H1 (cell line): ENCODE data around the gene ACOT6. TPM values are rescaled to one million over a fixed set of nuclear protein-coding genes. Genes with fewer than 3 reads are reported as not detected.
"Not testable (repeated sequence)": the region's sequence is repeated elsewhere in the genome, so short reads cannot be mapped to it uniquely, and the experiment has no call there.

Experiments used
- CTCF ChIA-PET: fragments of 300-600 bp; sonication (Branson Sonifier 250); formaldehyde crosslinking; loops from one replicate; lab custom pipeline; 2021; ENCODE audit not compliant: partially characterized antibody; lab: Charles Lee
- POLR2A ChIA-PET: fragments of 300-600 bp; sonication (Branson Sonifier 250); formaldehyde crosslinking; loops from one replicate; lab custom pipeline; 2021; ENCODE audit warnings: inconsistent platforms; ENCODE audit not compliant: partially characterized antibody; lab: Charles Lee
- DNase-seq, 2 experiments: peaks; one replicate each; pipeline versions ENCODE4 v3.0.0 to v3.0.0-alpha.2; 2010 to 2022; ENCODE audit warnings: low spot score in 2 of 2, low read depth in 1 of 2, mixed read lengths in 1 of 2
- FAIRE-seq: peaks from 2 replicates; lab custom pipeline; 2011; peaks lifted over from hg19 to GRCh38; lab: Jason Lieb, UNC
- H2AFZ ChIP-seq: 2 replicates; pipeline ENCODE4 v1.8.1; 2012; ENCODE audit warnings: low read length, inconsistent platforms
- H2AK5ac ChIP-seq: 2 replicates; pipeline ENCODE4 v1.6.1; 2013; ENCODE audit warnings: low read depth, low read length
- H2BK120ac ChIP-seq: replicated peaks from 2 replicates; pipeline ENCODE3; 2013; ENCODE audit warnings: low read depth, low read length, inconsistent platforms
- H2BK12ac ChIP-seq: 2 replicates; pipeline ENCODE4 v1.6.1; 2013; ENCODE audit warnings: low read depth, low read length
- H2BK15ac ChIP-seq: 2 replicates; pipeline ENCODE4 v1.6.1; 2013; ENCODE audit warnings: low read length
- H2BK20ac ChIP-seq: 2 replicates; pipeline ENCODE4 v1.6.1; 2013; ENCODE audit warnings: low read length
- H2BK5ac ChIP-seq: 2 replicates; pipeline ENCODE4 v1.6.1; 2013; ENCODE audit warnings: low read depth, low read length
- H3K14ac ChIP-seq: 2 replicates; pipeline ENCODE4 v1.6.1; 2013; ENCODE audit warnings: inconsistent platforms; ENCODE audit not compliant: insufficient read length
- H3K18ac ChIP-seq: 2 replicates; pipeline ENCODE4 v1.6.1; 2013; ENCODE audit warnings: low read length; ENCODE audit errors: extremely low read depth
- H3K23ac ChIP-seq: 2 replicates; pipeline ENCODE4 v1.6.1; 2013; ENCODE audit warnings: inconsistent platforms; ENCODE audit not compliant: insufficient read length
- H3K23me2 ChIP-seq: 2 replicates; pipeline ENCODE4 v1.6.1; 2013; ENCODE audit warnings: low read depth, low read length
- H3K27ac ChIP-seq: 2 replicates; pipeline ENCODE4 v1.6.1; 2011; ENCODE audit warnings: low read depth, low read length, inconsistent platforms
- H3K27me3 ChIP-seq, 4 experiments: replicated peaks in 1 of 4; 1 replicate in 1 of 4; 2 replicates in 3 of 4; pipeline versions ENCODE4 v1.6.1 to v1.8.1; 2011 to 2013; ENCODE audit warnings: low read length in 3 of 4, mild to moderate bottlenecking in 3 of 4, inconsistent platforms in 2 of 4, mixed read lengths in 2 of 4, moderate library complexity in 1 of 4; ENCODE audit not compliant: control insufficient read depth in 3 of 4, insufficient read depth in 3 of 4; ENCODE audit errors: extremely low read depth in 1 of 4
- H3K36me3 ChIP-seq, 4 experiments: 2 replicates each; pipeline versions ENCODE4 v1.6.1 to v1.8.1; 2011 to 2013; ENCODE audit warnings: mild to moderate bottlenecking in 4 of 4, low read length in 3 of 4, moderate library complexity in 2 of 4, control low read depth in 1 of 4, inconsistent platforms in 1 of 4; ENCODE audit not compliant: insufficient read depth in 4 of 4, control insufficient read depth in 2 of 4
- H3K4ac ChIP-seq: replicated peaks from 2 replicates; pipeline ENCODE3; 2013; ENCODE audit warnings: low read length, low read depth, mixed read lengths, inconsistent platforms; ENCODE audit not compliant: insufficient read length
- H3K4me1 ChIP-seq, 4 experiments: replicated peaks in 1 of 4; 1 replicate in 1 of 4; 2 replicates in 3 of 4; pipeline versions ENCODE4 v1.6.1 to v1.8.1; 2011 to 2013; ENCODE audit warnings: low read length in 3 of 4, inconsistent platforms in 2 of 4, mixed read lengths in 1 of 4; ENCODE audit not compliant: insufficient read depth in 4 of 4, control insufficient read depth in 3 of 4
- H3K4me2 ChIP-seq, 2 experiments: 2 replicates each; pipeline versions ENCODE4 v1.6.1 to v1.8.1; 2011 to 2013; ENCODE audit warnings: low read depth in 2 of 2, low read length in 2 of 2, control low read depth in 1 of 2, inconsistent platforms in 1 of 2, mild to moderate bottlenecking in 1 of 2; ENCODE audit not compliant: insufficient read depth in 1 of 2
- H3K4me3 ChIP-seq, 4 experiments: fragments of 200-600, 300-600 bp in 1 of 4; sonication (generic), shearing (Covaris generic), sonication (Bioruptor Twin) in 1 of 4; 2 replicates each; pipeline versions ENCODE4 v1.5.1 to v1.8.1; 2011 to 2016; ENCODE audit warnings: low read length in 4 of 4, low read depth in 3 of 4, control low read depth in 2 of 4, inconsistent platforms in 2 of 4, mild to moderate bottlenecking in 2 of 4, mixed read lengths in 1 of 4, moderate library complexity in 1 of 4; ENCODE audit not compliant: insufficient read depth in 2 of 4; ENCODE audit errors: extremely low read depth in 1 of 4
- H3K56ac ChIP-seq: replicated peaks from 2 replicates; pipeline ENCODE3; 2013; ENCODE audit warnings: low read depth, mild to moderate bottlenecking, mixed read lengths, low read length, inconsistent platforms; ENCODE audit not compliant: insufficient read length
- H3K79me1 ChIP-seq: 2 replicates; pipeline ENCODE4 v1.6.1; 2013; ENCODE audit warnings: low read depth, low read length, control low read depth
- H3K79me2 ChIP-seq, 2 experiments: 2 replicates each; pipeline versions ENCODE4 v1.6.1 to v1.8.1; 2012 to 2013; ENCODE audit warnings: low read length in 2 of 2, mild to moderate bottlenecking in 2 of 2, inconsistent platforms in 1 of 2; ENCODE audit not compliant: insufficient read depth in 2 of 2, control insufficient read depth in 1 of 2
- H3K9ac ChIP-seq, 4 experiments: replicated peaks in 1 of 4; 1 replicate in 1 of 4; 2 replicates in 3 of 4; pipeline versions ENCODE4 v1.6.1 to v1.8.1; 2011 to 2013; ENCODE audit warnings: low read depth in 3 of 4, low read length in 3 of 4, control low read depth in 2 of 4, mild to moderate bottlenecking in 2 of 4, moderate library complexity in 2 of 4, inconsistent platforms in 1 of 4; ENCODE audit errors: extremely low read depth in 1 of 4
- H3K9me3 ChIP-seq, 2 experiments: 2 replicates each; pipeline versions ENCODE4 v1.6.1 to v1.8.1; 2012 to 2013; ENCODE audit warnings: mild to moderate bottlenecking in 2 of 2, moderate library complexity in 2 of 2, control low read depth in 1 of 2, inconsistent platforms in 1 of 2, low read depth in 1 of 2, low read length in 1 of 2, mixed read lengths in 1 of 2; ENCODE audit not compliant: insufficient read depth in 2 of 2
- H4K20me1 ChIP-seq, 2 experiments: replicated peaks in 1 of 2; 2 replicates each; pipeline versions ENCODE3 to v1.8.1; 2011 to 2013; ENCODE audit warnings: inconsistent platforms in 2 of 2, low read length in 2 of 2, mild to moderate bottlenecking in 1 of 2; ENCODE audit not compliant: insufficient read depth in 2 of 2, control insufficient read depth in 1 of 2
- H4K5ac ChIP-seq: 2 replicates; pipeline ENCODE4 v1.6.1; 2013; ENCODE audit warnings: low read length, low read depth, mixed read lengths, inconsistent platforms; ENCODE audit not compliant: insufficient read length
- H4K8ac ChIP-seq: 2 replicates; pipeline ENCODE4 v1.8.0; 2013; ENCODE audit warnings: mild to moderate bottlenecking, moderate library complexity, low read length, inconsistent platforms; ENCODE audit not compliant: insufficient read depth; ENCODE audit errors: extremely low read depth
- H4K91ac ChIP-seq: replicated peaks from 2 replicates; pipeline ENCODE3; 2013; ENCODE audit warnings: low read length, mixed read lengths, inconsistent platforms; ENCODE audit not compliant: insufficient read length
- WGBS, 2 experiments: shearing (Covaris generic) in 1 of 2; methylation state at CpG; one replicate each; pipeline versions ENCODE4 v1.1.6 to v1.1.7; 2013 to 2015; ENCODE audit warnings: low lambda C conversion rate in 2 of 2, mixed read lengths in 2 of 2, inconsistent platforms in 1 of 2, low coverage in 1 of 2, missing lambda C conversion rate in 1 of 2; ENCODE audit not compliant: insufficient replicate concordance in 2 of 2, insufficient coverage in 1 of 2, insufficient read length in 1 of 2; ENCODE audit errors: extremely low coverage in 1 of 2, missing lambda C conversion rate in 1 of 2; 5-methylcytosine and 5-hydroxymethylcytosine counted together
- polyA plus RNA-seq, 7 experiments: library from polyadenylated mRNA; depleted of rRNA in 3 of 7; stranded (reverse) in 5 of 7; unstranded in 2 of 7; fragments of >200 nt in 5 of 7; fragments of 200-250 nt in 2 of 7; gene quantifications; 1 replicate in 5 of 7; 2 replicates in 1 of 7; 4 replicates in 1 of 7; pipeline versions ENCODE4 v1.2.1 to v1.2.3, GENCODE V29; 2011 to 2013; ENCODE audit warnings: missing spikeins in 2 of 7, mixed read lengths in 2 of 7
- total RNA-seq: library from RNA; stranded (reverse); fragmentation: NEBNext Ultra II Directional; extraction: Animal tissue kit (Norgen Biotek cat#: 25700); gene quantifications from 2 replicates; pipeline ENCODE4 v1.2.1, GENCODE V29; 2021

The ACOT6 gene
- total and polyA plus RNA-seq, 2 of the 8 experiments (the other 6 are each of a cell fraction or from before 2014, with no cell fraction given), result not detected

GRCh38 chr14:73568886-73569184 is 43.5 kb upstream of the ACOT6 start:
- H3K9ac ChIP-seq, result peak overlapping the region in 2 of 4 experiments; percentile 13 to 76; a peak in 3 of 7 replicates
- peak overlapping the region; percentile 81 for H3K18ac ChIP-seq
- not testable (repeated sequence) for H3K23ac ChIP-seq, H3K14ac ChIP-seq, H3K79me1 ChIP-seq, H3K9me3 ChIP-seq, DNase-seq, H3K27ac ChIP-seq, FAIRE-seq, H2AK5ac ChIP-seq, H3K27me3 ChIP-seq, H2BK120ac ChIP-seq, H3K56ac ChIP-seq, H3K4ac ChIP-seq, H4K5ac ChIP-seq, H3K36me3 ChIP-seq, H2BK20ac ChIP-seq, H4K20me1 ChIP-seq, H3K23me2 ChIP-seq, H3K4me1 ChIP-seq, H3K79me2 ChIP-seq, H4K91ac ChIP-seq, H2BK5ac ChIP-seq
- peak overlapping the region; percentile 20 to 72 (median 36); a peak in 7 of 8 replicates for H3K4me3 ChIP-seq
- peak overlapping the region; percentile 70; the same call in 1 of the 2 replicates for H2AFZ ChIP-seq
- POLR2A ChIA-PET, result interaction anchor here (0.6 to 3.5 kb wide), 32 partner anchors 10 to 755 kb away, joined by 3 to 14 read pairs (median 4); partner anchors contain the start of genes ACOT1, ACOT4, DNAL1 and RIOX1
- peak overlapping the region; percentile 1; the same call in 1 of the 2 replicates for H2BK12ac ChIP-seq
- H4K8ac ChIP-seq, result peak overlapping the region; percentile 90; the same call in 1 of the 2 replicates
- WGBS, 2 experiments, result 76% methylated on average over 4 of the region's 4 CpGs; no CpG with 5 or more reads in 1 of the 2 experiments
- H3K4me2 ChIP-seq, result peak overlapping the region; percentile 45 to 97; a peak in 3 of 4 replicates
- H2BK15ac ChIP-seq, result 0 out of 2 replicates have a peak overlapping the region, but pooled peaks have one; percentile 10
- CTCF ChIA-PET, result interaction anchor here (0.7 to 5.8 kb wide), 10 partner anchors 10 to 548 kb away, joined by 3 to 22 read pairs (median 4); no protein-coding TSS in a partner anchor
